WTC11 (cell line): Measurements from ENCODE around the gene SLC26A5. TPM values are rescaled to one million over a fixed set of nuclear protein-coding genes. Genes with fewer than 3 reads are reported as not detected.
A peak's percentile ranks its signal among the peaks of the same experiment; 100 is the strongest.

Experiments used
- ATAC-seq: fragments of 200-7000 bp; cut with Tn5 transposase; 2 replicates; pipeline ENCODE4 v1.10.0; 2021; ENCODE audit warnings: mild to moderate bottlenecking, moderate library complexity
- CTCF ChIA-PET: fragments of 300-600 bp; sonication (Branson Sonifier 250); formaldehyde crosslinking; loops from one replicate; lab custom pipeline; 2021; ENCODE audit warnings: antibody characterized with exemption; lab: Charles Lee
- POLR2A ChIA-PET: fragments of 350-600 bp; sonication (Branson Sonifier 250); formaldehyde crosslinking; loops from one replicate; lab custom pipeline; 2021; ENCODE audit warnings: antibody characterized with exemption; lab: Charles Lee
- DNase-seq: peaks from one replicate; pipeline ENCODE4 v3.0.0; 2021; ENCODE audit warnings: low spot score
- H3K27ac Mint-ChIP-seq: 2 replicates; pipeline ENCODE4 v1.8.0; 2021; ENCODE audit warnings: mixed read lengths
- H3K27me3 Mint-ChIP-seq: 2 replicates; pipeline ENCODE4 v1.8.0; 2021; ENCODE audit warnings: low read depth, mild to moderate bottlenecking, moderate library complexity, mixed read lengths
- H3K36me3 Mint-ChIP-seq: 2 replicates; pipeline ENCODE4 v1.8.0; 2021; ENCODE audit warnings: mixed read lengths
- H3K4me1 Mint-ChIP-seq: 2 replicates; pipeline ENCODE4 v1.8.0; 2022; ENCODE audit warnings: mixed read lengths
- H3K4me3 Mint-ChIP-seq: 2 replicates; pipeline ENCODE4 v1.8.0; 2021; ENCODE audit warnings: mild to moderate bottlenecking, moderate library complexity, mixed read lengths
- H3K9me3 Mint-ChIP-seq: 2 replicates; pipeline ENCODE4 v1.8.0; 2021; ENCODE audit warnings: mixed read lengths
- ARID4B ChIP-seq: sonication (generic); formaldehyde crosslinking; IDR thresholded peaks from 2 replicates; pipeline ENCODE4 v1.8.0; 2023; ENCODE audit warnings: missing genetic modification reagents, mild to moderate bottlenecking, borderline replicate concordance
- ATF1 ChIP-seq: sonication (generic); formaldehyde crosslinking; IDR thresholded peaks from 2 replicates; pipeline ENCODE4 v1.8.1; 2023; ENCODE audit warnings: mild to moderate bottlenecking, moderate library complexity, missing genetic modification reagents
- CTCF ChIP-seq: fragments of 200-600 bp; IDR thresholded peaks from 2 replicates; pipeline ENCODE4 v1.8.0; 2022; ENCODE audit warnings: antibody characterized with exemption
- E2F5 ChIP-seq: sonication (generic); formaldehyde crosslinking; IDR thresholded peaks from 2 replicates; pipeline ENCODE4 v1.8.1; 2022; ENCODE audit warnings: mild to moderate bottlenecking, moderate library complexity, missing genetic modification reagents
- ELF4 ChIP-seq: sonication (generic); formaldehyde crosslinking; IDR thresholded peaks from 2 replicates; pipeline ENCODE4 v1.8.1; 2022; ENCODE audit warnings: low read depth, mild to moderate bottlenecking, moderate library complexity, missing genetic modification reagents
- FOXJ3 ChIP-seq: sonication (generic); formaldehyde crosslinking; IDR thresholded peaks from 2 replicates; pipeline ENCODE4 v1.9.0; 2021; ENCODE audit warnings: missing genetic modification reagents, mild to moderate bottlenecking, borderline replicate concordance
- FOXP1 ChIP-seq: sonication (generic); formaldehyde crosslinking; IDR thresholded peaks from 2 replicates; pipeline ENCODE4 v1.8.0; 2022; ENCODE audit warnings: missing genetic modification reagents, mild to moderate bottlenecking, moderate library complexity, borderline replicate concordance
- FOXP4 ChIP-seq: sonication (generic); formaldehyde crosslinking; IDR thresholded peaks from 2 replicates; pipeline ENCODE4 v1.8.0; 2022; ENCODE audit warnings: mild to moderate bottlenecking, missing genetic modification reagents
- IRF2 ChIP-seq: sonication (generic); formaldehyde crosslinking; IDR thresholded peaks from 2 replicates; pipeline ENCODE4 v1.8.0; 2022; ENCODE audit warnings: low read depth, missing genetic modification reagents, borderline replicate concordance
- MAX ChIP-seq: sonication (generic); formaldehyde crosslinking; IDR thresholded peaks from 2 replicates; pipeline ENCODE4 v1.8.0; 2022; ENCODE audit warnings: mild to moderate bottlenecking, missing genetic modification reagents
- MYBL2 ChIP-seq: sonication (generic); formaldehyde crosslinking; IDR thresholded peaks from 2 replicates; pipeline ENCODE4 v1.8.1; 2023; ENCODE audit warnings: mild to moderate bottlenecking, moderate library complexity, missing genetic modification reagents
- PRRX2 ChIP-seq: fragments of 250-450 bp; sonication (Bioruptor Pico); IDR thresholded peaks from 2 replicates; pipeline ENCODE4 v1.8.0; 2021; ENCODE audit warnings: mild to moderate bottlenecking
- RELA ChIP-seq: sonication (generic); formaldehyde crosslinking; IDR thresholded peaks from 2 replicates; pipeline ENCODE4 v1.8.1; 2022; ENCODE audit warnings: missing genetic modification reagents, mild to moderate bottlenecking, borderline replicate concordance
- ZNF232 ChIP-seq: sonication (generic); formaldehyde crosslinking; IDR thresholded peaks from 2 replicates; pipeline ENCODE4 v1.8.0; 2022; ENCODE audit warnings: mild to moderate bottlenecking, missing genetic modification reagents
- total RNA-seq: library from RNA; stranded (reverse); gene quantifications from 3 replicates; pipeline ENCODE4 v1.2.3, GENCODE V29; 2021

The SLC26A5 gene
- total RNA-seq, 1 experiment from 2014 or later, result 0.15 TPM

- H3K27ac Mint-ChIP-seq, result no peak overlapping the region
- ChIA-PET POLR2A (no interaction called here), CTCF (interaction anchor here (0.6 to 1.8 kb wide), 8 partner anchors 15 to 1473 kb away, joined by 3 to 8 read pairs (median 3); no protein-coding TSS in a partner anchor)
- no peak overlapping the region for H3K4me3 Mint-ChIP-seq
- H3K27me3 Mint-ChIP-seq, result peaks cover 93% of the 10 kb centered on the region
- peak; percentile 44; the same call in 1 of the 2 replicates for TF ChIP-seq CTCF
- TF ChIP-seq ATF1, result no peak
- TF ChIP-seq FOXJ3 (CRISPR knock-in tag), result no peak
- TF ChIP-seq FOXP4 (CRISPR knock-in tag), result no peak
- no peak for TF ChIP-seq PRRX2 (CRISPR knock-in tag)
- no peak for TF ChIP-seq RELA (CRISPR knock-in tag)
- no peak for TF ChIP-seq ARID4B (CRISPR knock-in tag)
- TF ChIP-seq ELF4 (CRISPR knock-in tag), result no peak
- no peak for TF ChIP-seq FOXP1 (CRISPR knock-in tag)
- H3K9me3 Mint-ChIP-seq, result peaks cover 14% of the 10 kb centered on the region
- DNase-seq (peak; percentile 76), ATAC-seq (peak; percentile 76)
- peaks cover 4% of the 10 kb centered on the region for H3K36me3 Mint-ChIP-seq
- peaks cover 20% of the 10 kb centered on the region for H3K4me1 Mint-ChIP-seq
Observed at GRCh38 chr7:103447073-103447960, 1.3 kb upstream of the SLC26A5 start.

GRCh38 chr7:103445228-103446048, 569 bp downstream of the SLC26A5 start:
- DNase-seq, result peak; percentile 41
- H3K4me3 Mint-ChIP-seq, result peak overlapping the region; percentile 77
- CTCF ChIA-PET, result interaction anchor here (1.2 kb wide), 1 partner anchor 39 kb away, joined by 6 read pairs; no protein-coding TSS in a partner anchor
- H3K27me3 Mint-ChIP-seq, result peaks cover 74% of the 10 kb centered on the region
- peak; percentile 59 for ATAC-seq
- POLR2A ChIA-PET, result interaction anchor here (0.5 kb wide), 1 partner anchor 372 kb away, joined by 3 read pairs; no protein-coding TSS in a partner anchor
- H3K4me1 Mint-ChIP-seq, result peaks cover 20% of the 10 kb centered on the region
- TF ChIP-seq MYBL2 (CRISPR knock-in tag), result 0 out of 2 replicates have a peak, but pooled peaks have one; percentile 29
- peak; percentile 36; the same call in 1 of the 2 replicates for TF ChIP-seq E2F5 (CRISPR knock-in tag)
- 0 out of 2 replicates have a peak, but pooled peaks have one; percentile 49 for TF ChIP-seq ZNF232 (CRISPR knock-in tag)
- peak; percentile 76 for TF ChIP-seq MAX
- TF ChIP-seq IRF2 (CRISPR knock-in tag), result no peak
- 0 out of 2 replicates have a peak, but pooled peaks have one; percentile 7 for TF ChIP-seq ARID4B (CRISPR knock-in tag)
- H3K36me3 Mint-ChIP-seq, result no peaks in the 10 kb centered on the region
- H3K27ac Mint-ChIP-seq, result no peak overlapping the region
- H3K9me3 Mint-ChIP-seq, result no peaks in the 10 kb centered on the region
